GM18907 (cell line): ENCODE measurements around the gene FILIP1L.
A peak's percentile ranks its signal among the peaks of the same experiment; 100 is the strongest.
"Not testable (repeated sequence)": the region's sequence is repeated elsewhere in the genome, so short reads cannot be mapped to it uniquely, and the experiment has no call there.

Experiments
- ATAC-seq: cut with Tn5 transposase; IDR thresholded peaks from one replicate; pipeline ENCODE4 v1.9.1; 2021; ENCODE audit warnings: mild to moderate bottlenecking, moderate library complexity; ENCODE audit not compliant: unreplicated experiment

FILIP1L gene

DNA sequence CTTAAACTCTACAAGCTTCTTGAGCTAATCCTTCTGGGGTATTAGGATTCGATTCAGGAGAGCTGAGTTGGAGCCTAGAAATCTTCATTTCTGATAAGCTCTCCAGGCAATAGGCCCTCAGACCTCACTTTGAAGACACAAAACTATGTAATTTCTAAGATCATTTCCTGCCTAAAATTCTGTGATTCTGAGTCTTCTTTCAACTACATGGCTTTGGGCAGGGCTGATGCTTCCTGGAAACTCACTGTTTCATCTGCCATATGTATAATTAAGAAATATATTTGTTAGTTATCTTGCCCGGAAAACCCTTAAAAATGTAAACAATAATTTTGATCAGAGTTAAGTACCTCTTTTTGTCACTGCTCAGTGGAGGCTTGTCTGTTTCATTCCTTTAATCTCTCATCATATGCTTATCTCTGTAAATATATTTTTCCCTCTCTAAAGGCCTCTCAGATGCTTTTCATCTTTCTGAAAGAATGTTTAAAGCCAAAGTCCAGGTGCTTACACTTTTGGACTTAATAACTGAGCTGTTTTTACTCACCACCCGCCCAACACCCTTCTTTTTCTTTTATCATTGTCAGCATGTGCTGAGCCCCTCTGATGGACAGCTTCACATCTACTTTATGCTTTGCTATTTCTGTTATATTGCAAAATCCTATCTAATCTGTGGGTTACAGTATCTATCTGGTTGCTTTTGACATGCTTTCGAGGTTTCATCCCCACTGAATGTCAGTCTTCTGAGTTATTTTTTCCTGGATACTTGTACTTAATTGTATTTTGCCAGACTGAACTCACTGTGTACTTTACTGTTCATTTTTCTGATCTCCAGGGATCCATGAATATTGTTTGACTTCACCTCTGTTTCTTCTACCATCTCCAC lies 38.2 kb downstream of the FILIP1L start:
- no peak for ATAC-seq

DNA sequence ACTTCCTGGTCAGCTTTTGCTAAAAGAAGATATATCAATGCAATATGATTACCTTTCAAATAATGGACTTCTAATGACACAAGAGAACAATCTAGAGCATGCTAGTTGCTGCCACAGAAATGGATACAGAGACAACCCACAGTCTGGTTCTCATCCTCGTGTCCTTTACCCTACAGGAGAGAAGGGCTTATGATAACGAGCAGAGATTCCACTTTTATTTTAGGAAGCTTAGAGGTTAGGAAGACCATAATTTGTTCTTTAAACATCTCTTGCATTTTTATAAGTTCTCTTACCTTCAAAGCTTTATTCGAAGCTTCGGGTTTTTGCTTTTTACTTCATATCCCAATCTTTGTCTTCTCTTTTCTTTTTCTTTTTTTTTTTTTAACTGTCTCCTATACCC lies 39.1 kb downstream of the FILIP1L start:
- no peak for ATAC-seq

DNA sequence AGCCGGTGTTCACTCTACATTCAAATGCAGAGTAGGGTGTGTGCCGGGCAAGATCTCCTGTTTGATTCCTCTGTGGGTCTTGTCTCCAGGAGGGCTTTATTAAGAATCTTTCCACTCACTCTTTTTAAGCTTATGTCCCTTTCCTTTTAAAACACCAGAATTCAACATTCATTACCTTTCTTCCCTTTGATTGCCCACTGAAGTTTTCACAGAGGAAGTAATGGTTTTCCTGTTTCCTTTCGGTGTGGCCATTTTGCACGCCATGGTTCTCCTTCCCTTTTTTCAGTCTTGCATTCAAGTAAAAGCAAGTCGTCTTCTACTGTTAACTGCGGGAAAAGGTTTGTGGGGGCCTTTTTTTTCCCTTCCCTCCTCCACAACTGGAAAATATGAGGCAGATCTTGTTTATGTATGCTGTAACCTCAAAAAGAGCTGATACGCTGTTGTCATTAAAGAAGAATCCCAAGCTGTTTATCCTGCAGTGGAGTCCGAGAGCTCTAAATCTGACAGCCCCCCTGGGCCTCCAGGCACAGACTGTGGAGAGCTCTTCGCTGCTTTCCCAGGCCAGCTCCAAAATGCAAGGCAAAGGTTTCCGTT lies 40.5 kb downstream of the FILIP1L start:
- ATAC-seq = peak; percentile 46

DNA sequence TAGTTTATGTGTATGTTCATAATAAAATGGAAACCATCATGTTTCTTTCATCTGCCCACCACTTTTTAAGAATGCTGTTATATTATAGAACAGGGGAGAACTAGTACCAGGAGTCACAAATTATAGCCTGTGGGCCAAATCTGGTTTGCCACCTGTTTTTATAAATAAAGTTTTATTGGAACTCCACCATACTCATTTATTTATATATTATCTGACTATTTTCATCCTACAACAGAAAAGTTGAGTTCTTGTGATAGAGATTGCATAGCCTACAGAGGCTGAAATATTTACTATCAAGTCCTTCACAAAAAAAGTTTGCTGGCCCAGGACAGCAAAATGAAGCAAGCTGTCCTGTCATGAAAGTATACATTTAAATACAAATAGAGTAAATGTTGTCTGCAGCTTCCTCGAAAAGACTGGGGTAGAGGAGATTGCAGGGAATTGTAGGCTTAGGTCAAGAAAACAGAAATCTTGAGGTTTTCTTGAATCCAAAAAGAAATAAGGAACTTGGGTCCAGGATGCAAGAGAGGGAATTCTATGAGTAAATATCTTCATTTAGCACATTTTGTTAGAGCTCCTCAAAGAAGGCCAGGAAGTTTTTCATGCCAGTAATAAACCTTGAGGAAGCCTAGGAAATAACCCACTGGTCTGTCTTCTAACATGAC lies 41.1 kb downstream of the FILIP1L start:
- no peak for ATAC-seq

DNA sequence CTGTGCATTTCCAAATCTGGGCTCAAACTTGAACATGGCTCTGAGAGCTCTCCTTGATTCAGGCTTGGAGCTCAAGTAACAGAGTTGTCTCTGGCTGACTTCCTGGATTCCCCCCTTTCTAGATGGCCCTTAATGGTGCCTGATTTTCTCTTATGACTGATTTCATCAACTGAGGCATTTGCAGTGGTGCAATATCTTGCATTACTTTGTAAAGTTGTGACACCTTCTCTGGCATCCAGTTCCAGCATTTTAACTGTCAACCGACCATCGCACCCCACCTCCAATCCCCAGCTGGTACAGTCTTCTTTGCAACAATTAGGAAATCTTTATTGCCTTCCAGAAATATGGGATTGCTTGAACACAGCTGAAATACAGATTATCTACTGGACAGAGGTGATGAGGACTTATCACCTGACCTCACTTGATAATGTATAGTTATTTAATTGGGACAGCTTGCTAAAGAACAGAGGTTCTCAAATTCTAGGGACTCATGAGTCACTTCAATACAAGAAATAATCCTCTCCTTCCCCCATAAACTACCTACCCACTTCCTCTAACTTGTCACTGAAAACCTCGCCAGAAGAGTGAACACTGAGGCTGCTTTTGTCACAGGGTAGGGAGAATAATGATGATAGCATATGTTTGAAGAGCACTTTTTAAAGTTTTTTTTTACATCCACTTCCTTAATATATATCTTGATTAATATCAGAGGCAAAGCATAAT lies 41.8 kb downstream of the FILIP1L start:
- peak; percentile 52 for ATAC-seq

DNA sequence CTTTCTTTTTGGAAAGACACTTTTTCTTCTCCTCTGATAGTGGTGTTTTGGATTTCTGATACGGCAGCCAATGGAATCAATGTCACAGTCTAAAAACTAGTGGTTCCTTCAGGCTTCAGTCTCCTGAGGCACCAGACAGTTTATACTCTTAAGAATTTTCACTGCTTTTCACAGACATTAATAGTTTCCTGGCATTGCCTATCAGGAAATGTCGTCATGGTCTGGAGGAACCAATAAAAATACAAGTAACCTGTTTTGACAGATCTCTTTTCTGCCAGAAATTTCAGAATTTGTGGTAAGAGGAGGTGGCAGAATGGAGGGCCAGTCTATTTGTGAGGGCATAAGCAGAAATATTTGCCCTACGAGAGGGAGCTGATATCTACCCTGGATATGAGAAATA lies 44.8 kb downstream of the FILIP1L start:
- ATAC-seq = no peak

DNA sequence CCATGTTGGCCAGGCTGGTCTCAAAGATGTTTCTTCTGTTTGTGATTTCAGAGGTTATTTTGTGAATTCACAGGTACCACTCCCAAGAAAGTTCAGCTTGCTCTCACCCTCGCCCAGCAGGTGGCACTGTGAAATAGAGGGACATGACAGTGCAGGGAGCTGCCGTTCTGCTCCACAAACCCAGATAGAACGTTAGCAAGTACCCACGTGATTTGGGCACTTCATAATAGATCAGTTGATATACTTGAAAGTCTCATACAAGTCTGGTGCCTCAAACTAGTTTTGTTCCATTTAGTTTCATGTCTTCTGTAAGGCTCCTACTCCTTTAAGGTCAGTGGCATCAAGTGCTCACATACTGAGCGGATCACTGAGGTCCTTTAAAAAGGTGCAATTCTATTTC lies 45.5 kb downstream of the FILIP1L start:
- peak; percentile 75 for ATAC-seq

DNA sequence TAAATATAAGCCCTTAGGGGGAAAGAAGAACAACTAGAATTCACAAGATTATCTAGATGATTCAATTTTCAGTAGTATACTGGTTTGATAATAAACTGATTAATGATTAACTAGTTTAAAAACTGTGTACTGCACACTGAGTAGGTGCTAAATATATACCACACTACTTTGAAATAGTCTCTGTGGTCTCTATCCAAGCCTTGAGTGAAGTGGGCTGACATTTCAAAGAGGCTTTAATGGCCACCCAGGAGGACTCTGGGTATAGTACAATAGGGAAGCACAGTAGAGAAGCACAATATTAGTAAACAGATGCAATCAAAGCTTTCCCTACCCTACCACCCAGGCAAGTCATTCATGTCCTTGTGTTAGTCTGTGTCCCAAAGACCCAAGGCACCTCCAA lies 46.7 kb downstream of the FILIP1L start:
- ATAC-seq = no peak

DNA sequence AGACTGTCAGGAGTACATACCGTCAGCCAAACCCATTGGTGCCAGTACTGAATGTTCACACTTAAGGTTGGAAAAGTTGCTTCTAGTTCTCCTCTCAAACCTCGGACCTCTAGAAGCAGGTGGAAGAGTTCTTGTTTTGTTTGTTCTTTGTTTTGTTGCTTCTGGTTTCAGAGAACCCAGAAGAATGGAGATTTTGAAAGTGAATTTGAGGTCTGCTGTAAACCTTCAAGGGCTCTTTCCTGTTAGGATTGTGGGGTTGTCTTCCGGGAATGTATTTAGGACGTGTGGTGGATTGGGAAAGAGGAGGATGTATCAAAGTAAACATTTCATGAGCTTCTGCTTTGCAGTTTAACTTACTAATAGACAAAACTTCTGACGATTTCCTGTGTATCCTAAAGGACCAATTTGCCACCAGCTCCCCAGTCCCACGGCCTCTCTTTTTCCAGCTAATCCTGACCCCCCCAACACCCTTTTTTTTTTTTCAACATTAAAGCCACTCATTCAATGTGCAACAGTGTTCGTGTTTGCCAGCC lies 50.3 kb downstream of the FILIP1L start:
- no peak for ATAC-seq

DNA sequence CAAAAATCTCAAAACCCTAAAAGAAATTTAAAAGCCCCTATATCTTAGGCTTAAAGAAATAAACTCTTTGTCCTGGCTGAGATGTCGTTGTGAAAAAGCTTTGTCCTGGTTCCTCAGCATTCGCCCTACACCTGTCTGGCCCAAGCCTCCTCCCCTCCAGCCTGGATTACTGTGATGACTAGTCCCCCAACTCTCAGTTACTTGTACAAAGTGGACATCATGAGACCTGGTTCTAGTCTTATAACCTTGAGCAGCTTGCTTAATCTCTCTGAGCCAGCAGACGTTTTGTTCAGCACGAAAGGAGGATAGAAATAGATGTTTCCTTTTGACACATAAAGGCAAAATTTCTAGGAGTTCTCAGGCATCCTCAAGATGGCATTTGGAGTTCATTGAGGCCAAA lies 51.6 kb downstream of the FILIP1L start:
- ATAC-seq = no peak

DNA sequence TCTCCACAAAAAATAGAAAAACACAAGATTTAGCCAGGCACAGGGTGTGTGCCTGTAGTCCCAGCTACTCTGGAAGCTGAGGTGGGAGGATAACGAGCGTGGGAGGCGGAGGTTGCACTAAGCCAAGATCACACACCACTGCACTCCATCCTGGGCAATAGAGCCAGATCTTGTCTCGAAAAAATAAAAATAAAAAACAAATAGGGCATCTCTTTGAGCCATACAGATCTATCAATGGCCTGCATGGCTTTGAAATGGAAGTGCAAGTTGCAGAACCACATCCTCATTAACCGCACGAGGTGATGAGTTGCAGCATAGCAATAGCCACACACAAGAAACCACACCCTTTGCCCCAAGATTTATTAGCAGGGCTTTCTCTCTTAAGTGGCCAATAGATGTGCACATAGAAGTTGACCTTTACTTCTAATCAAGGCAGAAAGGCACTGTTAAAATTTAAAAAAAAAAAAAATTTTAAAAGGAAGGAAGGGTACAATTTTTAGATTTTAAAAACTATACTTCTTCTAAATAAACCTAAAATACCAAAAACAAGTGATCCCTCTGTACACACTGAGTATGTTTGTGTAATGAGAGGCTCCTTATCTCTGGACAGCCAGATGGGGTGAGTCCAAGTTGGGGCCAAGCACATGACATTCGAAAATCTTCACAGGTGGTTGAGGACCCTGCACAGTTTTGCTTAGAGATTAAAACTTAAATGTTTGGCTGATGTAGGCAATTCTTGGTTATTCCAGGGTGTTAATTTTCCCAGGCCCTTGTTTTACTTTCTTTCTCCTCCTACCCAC lies 53.4 kb downstream of the FILIP1L start:
- no peak for ATAC-seq

DNA sequence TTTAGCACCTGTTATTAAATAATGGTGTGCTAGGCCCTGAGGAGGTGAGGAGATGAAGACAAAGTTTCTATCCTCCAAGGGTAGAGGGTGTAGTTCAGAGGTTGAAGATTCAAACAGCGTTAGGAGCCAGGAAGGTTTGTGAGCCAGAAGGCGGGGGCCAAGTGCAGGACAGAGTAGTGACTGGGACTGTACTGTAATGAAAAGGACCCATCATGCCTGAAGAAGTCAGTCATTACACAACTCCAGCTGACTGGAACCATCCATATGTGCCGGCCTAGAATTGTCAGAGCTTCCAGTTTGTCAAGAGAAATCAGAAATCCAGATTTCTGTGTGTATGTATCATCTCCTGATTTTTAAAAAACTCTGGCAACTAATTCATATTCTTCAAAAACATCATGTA lies 54.8 kb downstream of the FILIP1L start:
- ATAC-seq = no peak

DNA sequence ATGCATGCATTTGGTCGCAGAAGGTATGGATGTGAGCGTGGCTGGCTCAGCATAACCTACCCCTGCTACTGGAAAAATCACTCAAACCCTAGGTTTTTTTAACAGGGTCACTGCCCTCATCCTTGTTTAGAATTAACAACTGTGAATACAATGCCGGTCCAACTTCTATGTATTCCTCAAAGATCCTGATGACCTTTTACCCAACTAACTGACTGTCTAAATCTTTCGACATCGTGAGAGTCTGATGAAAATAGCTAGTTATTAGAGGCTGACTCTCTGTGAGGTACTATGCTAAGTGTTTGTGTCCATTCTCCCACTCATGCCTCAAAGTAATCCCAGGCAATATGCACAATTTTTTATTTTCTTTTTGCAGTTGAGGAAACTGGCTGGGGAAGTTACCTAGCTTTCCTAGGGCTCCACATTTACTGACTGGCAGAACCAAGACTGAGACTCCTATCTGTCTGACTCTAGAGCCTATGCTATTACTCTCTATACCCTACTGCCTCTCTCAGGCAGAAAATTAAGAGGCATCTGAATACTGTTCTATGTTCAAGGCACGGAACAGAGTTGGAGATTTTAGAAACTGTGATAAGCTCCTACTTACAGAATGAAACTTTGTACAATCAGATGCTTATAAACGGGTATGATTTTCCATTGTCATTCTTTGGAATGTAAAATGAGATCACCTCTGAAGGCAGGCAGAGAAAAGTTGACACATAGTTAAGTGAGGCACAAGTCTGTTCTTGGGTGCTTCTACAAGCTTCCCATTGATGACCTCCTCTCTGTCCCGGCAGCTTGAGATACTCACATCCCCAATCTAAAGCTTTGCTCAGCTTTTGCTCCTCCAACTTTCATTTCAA lies 56.4 kb downstream of the FILIP1L start:
- no peak for ATAC-seq

DNA sequence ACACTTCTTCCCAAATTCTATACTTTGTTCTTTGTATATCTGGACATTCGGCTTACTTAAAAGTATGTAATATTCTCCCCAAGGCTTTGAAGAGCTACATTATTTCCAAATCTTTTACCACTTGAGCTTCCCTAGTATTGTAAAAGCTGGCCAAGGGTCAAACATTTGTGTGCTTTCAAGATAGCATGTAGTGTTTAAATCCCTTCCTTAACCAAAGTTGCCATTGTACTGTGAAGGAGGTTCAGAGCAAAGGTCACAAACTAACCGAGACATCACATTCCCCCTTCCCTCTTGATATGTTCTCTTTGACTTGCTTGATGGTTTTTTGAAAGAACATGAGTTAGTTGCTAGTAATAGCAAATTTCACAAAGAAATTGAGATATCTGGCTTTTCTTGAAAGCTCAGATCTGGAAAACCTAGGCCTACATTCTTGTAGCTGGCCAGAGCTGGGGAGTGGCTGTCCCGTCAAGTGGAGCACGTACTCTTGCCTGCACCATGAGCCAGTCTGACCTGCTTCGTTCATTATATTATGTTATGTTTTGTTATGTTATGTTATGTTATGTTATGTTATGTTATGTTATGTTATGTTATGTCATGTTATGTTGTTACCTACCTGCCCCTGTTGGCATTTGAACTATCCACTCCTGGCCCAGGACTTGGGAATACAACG lies 60.2 kb downstream of the FILIP1L start:
- ATAC-seq = no peak

DNA sequence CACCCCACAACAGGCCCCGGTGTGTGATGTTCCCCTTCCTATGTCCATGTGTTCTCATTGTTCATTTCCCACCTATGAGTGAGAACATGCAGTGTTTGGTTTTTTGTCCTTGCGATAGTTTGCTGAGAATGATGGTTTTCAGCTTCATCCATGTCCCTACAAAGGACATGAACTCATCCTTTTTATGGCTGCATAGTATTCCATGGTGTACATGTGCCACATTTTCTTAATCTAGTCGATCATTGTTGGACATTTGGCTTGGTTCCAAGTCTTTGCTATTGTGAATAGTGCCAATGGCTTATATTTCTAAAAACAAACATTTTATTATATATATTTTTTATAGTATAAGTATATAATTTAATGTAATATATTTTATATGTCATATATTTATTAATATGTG lies 62.8 kb downstream of the FILIP1L start:
- not testable (repeated sequence) for ATAC-seq

DNA sequence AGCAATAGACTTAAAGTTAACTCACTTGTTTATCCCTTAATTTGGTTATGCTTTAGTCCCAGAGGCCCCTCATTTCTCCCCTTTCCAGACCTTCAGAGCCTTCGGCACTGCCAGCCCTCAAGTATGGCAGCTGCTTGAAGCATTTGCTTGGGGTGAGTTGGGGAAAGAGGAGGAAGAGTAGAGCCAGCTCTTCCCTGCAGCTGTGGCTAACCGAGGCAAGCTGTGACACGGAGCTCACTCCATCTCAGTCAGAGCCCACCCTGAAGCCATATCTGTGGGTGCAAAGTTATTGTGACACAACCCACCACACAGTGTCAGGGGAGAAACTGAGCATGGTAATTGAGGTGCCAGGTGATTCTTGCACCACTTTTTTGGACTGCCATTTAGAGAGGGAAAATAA lies 66.1 kb downstream of the FILIP1L start:
- ATAC-seq = no peak

DNA sequence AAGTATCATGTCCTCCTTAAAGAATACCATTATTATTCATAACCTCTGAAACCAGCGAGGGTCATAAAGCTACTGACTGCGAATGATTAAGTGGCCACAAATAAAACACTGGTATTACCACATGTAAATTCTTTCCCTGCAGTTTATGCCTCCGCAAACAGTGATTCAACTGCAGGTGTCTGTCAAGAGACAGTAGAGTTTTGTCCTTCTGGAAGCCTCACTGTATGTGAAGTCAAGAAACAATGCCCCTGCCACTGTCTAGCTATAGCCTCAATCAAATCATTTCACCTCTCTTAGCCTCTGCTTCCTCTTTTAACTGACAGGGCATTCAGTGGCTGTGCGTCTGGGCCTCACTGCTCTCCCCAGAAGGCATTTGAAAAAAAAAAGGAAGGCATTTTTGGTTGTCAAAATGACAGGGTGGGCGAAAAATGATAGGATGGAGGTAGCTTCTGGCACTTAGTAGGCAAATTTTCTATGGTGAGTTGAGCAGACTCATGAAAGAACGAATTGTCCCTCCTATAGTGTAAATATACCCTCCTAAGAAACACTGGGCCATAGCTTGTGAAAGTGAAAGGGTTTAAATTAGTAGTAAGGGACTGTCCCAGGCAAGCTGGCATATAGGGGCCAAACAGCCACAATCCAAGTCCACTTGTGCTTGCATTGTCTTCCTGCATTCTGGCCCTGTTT lies 66.7 kb downstream of the FILIP1L start:
- peak; percentile 87 for ATAC-seq

DNA sequence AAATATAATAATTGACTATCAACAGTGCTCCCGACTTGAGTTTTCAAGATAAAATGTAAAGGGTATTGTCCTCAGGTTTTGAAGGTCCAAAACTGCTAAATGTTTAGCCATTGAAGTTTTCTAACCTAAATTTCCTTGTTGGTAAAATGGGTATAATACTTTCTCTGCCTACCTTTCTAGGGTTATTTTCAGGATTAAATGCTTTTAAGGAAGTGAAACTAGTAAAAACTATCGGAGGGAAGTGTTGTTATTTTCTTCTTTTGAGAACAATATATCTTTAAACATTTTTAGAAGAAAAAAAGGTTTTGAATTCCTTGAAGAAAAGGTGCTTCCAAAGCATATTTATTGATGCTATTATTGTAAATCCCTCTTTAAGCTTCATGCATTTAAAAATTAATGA lies 67.3 kb downstream of the FILIP1L start:
- no peak for ATAC-seq
